ENCODE measurements around the gene CD40. TPM values are rescaled to one million over a fixed set of nuclear protein-coding genes. Genes with fewer than 3 reads are reported as not detected.

Gene CD40
- total and polyA plus RNA-seq, 3 donors from 2014 or later = 5.0 to 8.8 (median 5.3) TPM

DNA sequence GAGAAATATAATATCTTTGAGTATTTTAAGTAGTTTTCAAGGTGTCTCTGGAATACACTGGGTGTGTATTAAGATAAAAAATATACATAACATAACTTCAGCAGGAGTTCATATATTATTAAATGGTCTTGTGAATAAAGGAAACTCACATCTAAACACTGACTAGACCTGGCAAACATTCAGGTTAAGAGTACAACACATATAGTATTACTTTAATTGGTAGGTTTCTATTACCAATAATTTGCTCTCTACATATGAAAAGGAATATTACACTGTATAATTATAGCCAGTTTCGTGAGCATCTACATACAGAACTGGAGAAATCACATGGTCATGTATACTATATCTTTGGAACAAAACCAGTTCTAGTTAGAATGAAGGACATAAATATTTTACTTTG is 37.0 kb upstream of the CD40 start:
- Histone ChIP-seq H3K4me1 (peaks cover 30% of the 10 kb centered on the region), H3K27me3 (no peaks in the 10 kb centered on the region), H3K4me3 (no peak overlapping the region), H3K9me3 (no peaks in the 10 kb centered on the region), H3K27ac (no peak overlapping the region), H3K36me3 (ENCODE audit: low read depth, missing control alignments) (no peaks in the 10 kb centered on the region)
- TF ChIP-seq CTCF (IDR thresholded peaks at IDR 0.05) (no peak), POLR2A (IDR thresholded peaks at IDR 0.05) (no peak)
- 91 to 94% methylated on average over 1 of the region's 1 CpG for WGBS, 2 donors
- intact Hi-C loops (cut with DNase I; ENCODE audit: low total_unique reads) = no loop called here
- no peak for DNase-seq

GRCh38 chr20:46083101-46083500 is 35.0 kb upstream of the CD40 start:
- Histone ChIP-seq H3K9me3 (no peaks in the 10 kb centered on the region), H3K27ac (no peak overlapping the region)
- intact Hi-C loops (cut with DNase I; ENCODE audit: low total_unique reads) = no loop called here

GRCh38 chr20:46083531-46084061 is 34.5 kb upstream of the CD40 start:
- no peaks in the 10 kb centered on the region for H3K9me3 ChIP-seq
- H3K27ac ChIP-seq = no peak overlapping the region
- no peak overlapping the region for H3K4me3 ChIP-seq
- peaks cover 42% of the 10 kb centered on the region for H3K4me1 ChIP-seq
- intact Hi-C loops (cut with DNase I; ENCODE audit: low total_unique reads) = no loop called here
- TF ChIP-seq CTCF (IDR thresholded peaks at IDR 0.05) = no peak
- no peak for TF ChIP-seq POLR2A (IDR thresholded peaks at IDR 0.05)
- WGBS, 2 donors = 57 to 65% methylated on average over 1 of the region's 1 CpG
- DNase-seq = no peak
- H3K36me3 ChIP-seq (ENCODE audit: low read depth, missing control alignments) = no peaks in the 10 kb centered on the region
- no peaks in the 10 kb centered on the region for H3K27me3 ChIP-seq

More at GRCh38 chr20:46083101-46083500, 35.0 kb upstream of the CD40 start:
- TF ChIP-seq CTCF (IDR thresholded peaks at IDR 0.05) (no peak), POLR2A (IDR thresholded peaks at IDR 0.05) (no peak)
- no peaks in the 10 kb centered on the region for H3K27me3 ChIP-seq
- 71 to 72% methylated on average over 6 of the region's 6 CpGs for WGBS, 2 donors
- H3K36me3 ChIP-seq (ENCODE audit: low read depth, missing control alignments) = no peaks in the 10 kb centered on the region
- H3K4me3 ChIP-seq = no peak overlapping the region
- H3K4me1 ChIP-seq = peaks cover 37% of the 10 kb centered on the region
- no peak for DNase-seq

DNA sequence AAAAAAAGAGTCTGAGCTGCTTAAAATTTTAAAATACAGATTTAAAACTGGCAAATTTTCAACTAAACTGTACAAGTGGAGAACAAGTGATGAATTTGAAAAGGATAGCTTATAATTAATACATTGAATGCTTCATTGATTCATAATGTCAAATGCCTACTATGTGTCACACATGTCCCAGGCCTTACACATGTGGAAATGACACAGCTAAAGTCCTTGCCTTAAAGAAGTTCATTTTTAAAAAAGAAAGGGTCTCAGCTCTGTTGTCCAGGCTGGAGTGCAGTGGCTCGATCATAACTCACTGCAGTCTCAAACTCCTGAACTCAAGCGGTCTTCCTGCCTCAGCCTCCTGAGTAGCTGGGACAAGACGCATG is 33.3 kb upstream of the CD40 start:
- no peak for DNase-seq
- TF ChIP-seq POLR2A (IDR thresholded peaks at IDR 0.05) (no peak), CTCF (IDR thresholded peaks at IDR 0.05) (no peak)
- intact Hi-C loops (cut with DNase I; ENCODE audit: low total_unique reads) = no loop called here
- Histone ChIP-seq H3K27ac (no peak overlapping the region), H3K9me3 (no peaks in the 10 kb centered on the region), H3K4me1 (peaks cover 42% of the 10 kb centered on the region), H3K36me3 (ENCODE audit: low read depth, missing control alignments) (no peaks in the 10 kb centered on the region), H3K27me3 (no peaks in the 10 kb centered on the region), H3K4me3 (no peak overlapping the region)
- WGBS, 2 donors = 74 to 86% methylated on average over 3 of the region's 3 CpGs

- Histone ChIP-seq H3K36me3 (ENCODE audit: low read depth, missing control alignments) (no peaks in the 10 kb centered on the region), H3K4me3 (no peak overlapping the region), H3K27ac (no peak overlapping the region), H3K9me3 (no peaks in the 10 kb centered on the region), H3K4me1 (peaks cover 44% of the 10 kb centered on the region), H3K27me3 (no peaks in the 10 kb centered on the region)
- DNase-seq = no peak
- TF ChIP-seq CTCF (IDR thresholded peaks at IDR 0.05) = no peak
- TF ChIP-seq POLR2A (IDR thresholded peaks at IDR 0.05) = no peak
- intact Hi-C loops (cut with DNase I; ENCODE audit: low total_unique reads) = no loop called here
- 46 to 49% methylated on average over 4 of the region's 4 CpGs for WGBS, 2 donors
Measured at GRCh38 chr20:46085179-46085851, 32.8 kb upstream of the CD40 start.

Data from testis (tissue), 3 donors.